ENCODE measurements around the gene GIPC2.

The GIPC2 gene

GRCh38 chr1:78121710-78122109 is 75.9 kb downstream of the GIPC2 start:
- no peak overlapping the region for H3K4me3 ChIP-seq (ENCODE audit: low read length)
- TF ChIP-seq, protein P1, sequence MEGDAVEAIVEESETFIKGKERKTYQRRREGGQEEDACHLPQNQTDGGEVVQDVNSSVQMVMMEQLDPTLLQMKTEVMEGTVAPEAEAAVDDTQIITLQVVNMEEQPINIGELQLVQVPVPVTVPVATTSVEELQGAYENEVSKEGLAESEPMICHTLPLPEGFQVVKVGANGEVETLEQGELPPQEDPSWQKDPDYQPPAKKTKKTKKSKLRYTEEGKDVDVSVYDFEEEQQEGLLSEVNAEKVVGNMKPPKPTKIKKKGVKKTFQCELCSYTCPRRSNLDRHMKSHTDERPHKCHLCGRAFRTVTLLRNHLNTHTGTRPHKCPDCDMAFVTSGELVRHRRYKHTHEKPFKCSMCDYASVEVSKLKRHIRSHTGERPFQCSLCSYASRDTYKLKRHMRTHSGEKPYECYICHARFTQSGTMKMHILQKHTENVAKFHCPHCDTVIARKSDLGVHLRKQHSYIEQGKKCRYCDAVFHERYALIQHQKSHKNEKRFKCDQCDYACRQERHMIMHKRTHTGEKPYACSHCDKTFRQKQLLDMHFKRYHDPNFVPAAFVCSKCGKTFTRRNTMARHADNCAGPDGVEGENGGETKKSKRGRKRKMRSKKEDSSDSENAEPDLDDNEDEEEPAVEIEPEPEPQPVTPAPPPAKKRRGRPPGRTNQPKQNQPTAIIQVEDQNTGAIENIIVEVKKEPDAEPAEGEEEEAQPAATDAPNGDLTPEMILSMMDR (IDR thresholded peaks at IDR 0.05; ENCODE audit: insufficient read depth, low read depth, low read length, missing control alignments) = no peak
- no peak for DNase-seq (ENCODE audit: low read depth)

DNA sequence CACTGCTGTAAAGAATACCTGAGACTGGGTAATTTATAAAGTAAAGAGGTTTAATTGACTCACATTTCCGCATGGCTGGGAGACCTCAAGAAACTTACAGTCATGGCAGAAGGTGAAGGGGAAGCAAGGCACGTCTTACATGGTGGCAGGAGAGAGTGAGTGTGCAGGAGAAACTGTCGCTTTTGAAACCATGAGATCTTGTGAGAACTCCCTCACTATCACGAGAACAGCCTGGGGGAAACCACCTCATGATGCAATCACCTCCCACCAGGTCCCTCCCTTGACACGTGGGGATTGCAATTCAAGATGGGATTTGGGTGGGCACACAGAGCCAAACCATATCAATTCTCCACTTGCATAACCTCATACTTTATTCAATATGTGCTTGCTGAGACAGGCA is 76.6 kb downstream of the GIPC2 start:
- TF ChIP-seq, protein P1 (IDR thresholded peaks at IDR 0.05; ENCODE audit: insufficient read depth, low read depth, low read length, missing control alignments) = no peak
- no peak overlapping the region for H3K4me3 ChIP-seq (ENCODE audit: low read length)
- no peak for DNase-seq (ENCODE audit: low read depth)

DNA sequence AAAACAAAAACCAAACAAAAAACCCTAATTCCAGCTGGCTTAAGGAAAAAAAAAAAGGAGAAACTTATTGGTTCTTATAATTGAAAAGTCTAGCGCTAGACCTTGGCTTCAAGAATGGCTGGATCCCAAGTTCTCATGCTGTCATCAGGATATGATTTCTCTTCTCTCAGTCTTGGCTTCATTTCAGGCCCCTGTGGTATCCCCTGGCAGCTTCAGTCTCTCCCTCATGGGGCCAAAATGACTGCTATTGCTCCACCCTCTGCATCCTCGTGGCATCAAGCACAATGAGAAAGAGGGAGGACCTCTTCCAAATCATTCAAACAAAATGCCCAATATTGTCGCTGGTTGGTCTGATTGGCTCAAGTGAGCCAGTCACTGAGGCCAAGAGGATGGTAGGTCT is 80.7 kb downstream of the GIPC2 start:
- DNase-seq (ENCODE audit: low read depth) = no peak
- TF ChIP-seq, protein P1 (IDR thresholded peaks at IDR 0.05; ENCODE audit: insufficient read depth, low read depth, low read length, missing control alignments) = no peak
- no peak overlapping the region for H3K4me3 ChIP-seq (ENCODE audit: low read length)

DNA sequence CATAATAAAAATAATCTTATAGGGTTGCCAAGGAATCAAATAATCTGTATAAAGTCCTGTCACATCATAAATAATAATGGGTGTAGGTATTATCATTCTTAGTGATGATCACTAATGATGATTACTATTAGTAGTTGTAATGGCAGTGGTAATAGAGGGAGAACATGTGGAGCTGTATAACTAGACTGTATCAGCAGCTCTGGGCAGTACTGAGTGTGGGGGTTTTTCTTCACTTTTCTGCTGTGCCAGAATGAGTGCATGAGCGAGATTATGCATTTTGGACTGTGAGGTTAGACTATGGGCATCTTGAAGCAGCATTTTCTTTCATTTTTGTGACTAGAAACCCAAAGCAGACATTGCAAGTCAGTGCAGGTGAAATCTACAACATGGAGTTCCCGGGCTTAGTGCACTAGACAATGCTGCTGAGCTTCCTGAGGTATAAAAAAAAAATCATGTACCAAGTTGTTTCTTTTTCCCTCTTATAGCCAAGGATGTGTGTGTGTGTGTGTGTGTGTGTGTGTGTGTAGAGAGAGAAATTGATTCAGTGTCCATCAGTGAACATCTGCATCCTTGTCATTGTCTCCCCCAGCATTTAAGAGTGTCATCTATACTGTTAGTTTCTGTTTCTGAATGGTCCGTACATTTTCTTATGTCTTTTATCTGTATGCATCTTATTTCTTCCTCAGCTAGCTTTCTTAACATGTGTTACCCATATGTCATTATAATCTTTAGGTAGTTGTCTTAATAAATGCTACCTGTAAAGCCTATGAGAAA is 86.6 kb downstream of the GIPC2 start:
- TF ChIP-seq, protein P1 (IDR thresholded peaks at IDR 0.05; ENCODE audit: insufficient read depth, low read depth, low read length, missing control alignments) = no peak
- no peak for DNase-seq (ENCODE audit: low read depth)
- H3K4me3 ChIP-seq (ENCODE audit: low read length) = no peak overlapping the region

- H3K4me3 ChIP-seq (ENCODE audit: low read length) = no peak overlapping the region
- no peak for DNase-seq (ENCODE audit: low read depth)
- TF ChIP-seq, protein P1 (IDR thresholded peaks at IDR 0.05; ENCODE audit: insufficient read depth, low read depth, low read length, missing control alignments) = no peak
Measured at GRCh38 chr1:78132948-78133322, 87.2 kb downstream of the GIPC2 start.

GRCh38 chr1:78136680-78137079 is 90.9 kb downstream of the GIPC2 start:
- no peak for DNase-seq (ENCODE audit: low read depth)
- TF ChIP-seq, protein P1 (IDR thresholded peaks at IDR 0.05; ENCODE audit: insufficient read depth, low read depth, low read length, missing control alignments) = no peak
- H3K4me3 ChIP-seq (ENCODE audit: low read length) = no peak overlapping the region
